Panc1 (cell line): ENCODE data around the gene FSTL4.

Source experiments
- CTCF ChIP-seq: fragments of 450-650 bp; IDR thresholded peaks from 2 replicates; pipeline ENCODE4 v1.5.1; 2017; ENCODE audit warnings: mild to moderate bottlenecking
- POLR2AphosphoS5 ChIP-seq: IDR thresholded peaks from 2 replicates; pipeline ENCODE4 v1.6.1; 2012; ENCODE audit warnings: mild to moderate bottlenecking, low read depth, low read length, moderate library complexity
- TCF7L2 ChIP-seq: IDR thresholded peaks from 2 replicates; pipeline ENCODE4 v1.6.1; 2011; ENCODE audit warnings: mild to moderate bottlenecking, low read depth, low read length, inconsistent platforms

DNA sequence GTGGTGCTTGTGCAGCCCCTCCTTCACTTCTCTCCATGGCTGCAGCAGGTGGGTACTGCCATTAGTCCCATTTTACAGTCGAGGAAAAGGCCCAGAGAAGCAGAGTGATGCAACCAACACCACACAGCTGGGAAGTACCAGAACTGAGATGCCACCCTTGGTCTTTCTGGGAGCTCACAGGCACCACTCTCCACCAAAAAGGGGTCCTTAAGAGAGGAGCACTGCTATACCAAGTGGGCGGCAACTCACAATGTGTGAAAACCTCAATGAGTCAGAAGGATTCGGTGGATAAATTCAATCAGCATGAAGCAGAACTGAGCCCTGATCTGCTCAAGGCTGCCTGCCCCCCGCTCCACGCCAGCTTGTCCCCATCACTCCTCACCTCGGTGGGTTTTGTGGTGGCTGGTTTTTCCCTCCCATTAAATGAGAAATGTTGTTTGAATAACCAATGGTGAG, 213.7 kb downstream of the FSTL4 start:
- TF ChIP-seq CTCF (no peak), POLR2AphosphoS5 (no peak), TCF7L2 (no peak)
